HL-60 (cell line): ENCODE results near the gene CARD9.

Experiments
- DNase-seq, 2 experiments: peaks; one replicate each; pipeline ENCODE4 v3.0.0-alpha.2; 2010 to 2020; ENCODE audit warnings: low read depth in 1 of 2, low spot score in 1 of 2
- H3K27ac ChIP-seq: fragments of 250-450 bp; sonication (Bioruptor Pico); replicated peaks from 2 replicates; pipeline ENCODE4 v1.5.1; 2020; ENCODE audit warnings: mild to moderate bottlenecking, moderate library complexity
- H3K27me3 ChIP-seq: fragments of 250-450 bp; sonication (Bioruptor Pico); 2 replicates; pipeline ENCODE4 v1.5.1; 2021; ENCODE audit warnings: mild to moderate bottlenecking, moderate library complexity; ENCODE audit not compliant: insufficient read depth, poor library complexity, severe bottlenecking
- H3K4me3 ChIP-seq: replicated peaks from 2 replicates; pipeline ENCODE4 v1.5.1; 2011; ENCODE audit warnings: mild to moderate bottlenecking, control low read depth, low read length; ENCODE audit not compliant: insufficient read depth
- GABPA ChIP-seq: IDR thresholded peaks from 2 replicates; pipeline ENCODE4 v1.6.1; 2012; ENCODE audit warnings: low read depth
- POLR2AphosphoS5 ChIP-seq: IDR thresholded peaks from 2 replicates; pipeline ENCODE4 v1.6.1; 2012; ENCODE audit warnings: low read depth
- SPI1 ChIP-seq: IDR thresholded peaks from 2 replicates; pipeline ENCODE4 v1.6.1; 2012; ENCODE audit warnings: low read depth, mild to moderate bottlenecking, borderline replicate concordance
- TF ChIP-seq, protein P1 (sequence below): IDR thresholded peaks from one replicate; pipeline ENCODE4 v1.5.1; 2011; ENCODE audit warnings: low read length, control low read depth, inconsistent platforms; ENCODE audit not compliant: insufficient read depth
- TF ChIP-seq, protein P2 (sequence below): IDR thresholded peaks from 2 replicates; pipeline ENCODE4 v1.6.1; 2012; ENCODE audit warnings: low read depth; ENCODE audit not compliant: insufficient replicate concordance

Gene CARD9

DNA sequence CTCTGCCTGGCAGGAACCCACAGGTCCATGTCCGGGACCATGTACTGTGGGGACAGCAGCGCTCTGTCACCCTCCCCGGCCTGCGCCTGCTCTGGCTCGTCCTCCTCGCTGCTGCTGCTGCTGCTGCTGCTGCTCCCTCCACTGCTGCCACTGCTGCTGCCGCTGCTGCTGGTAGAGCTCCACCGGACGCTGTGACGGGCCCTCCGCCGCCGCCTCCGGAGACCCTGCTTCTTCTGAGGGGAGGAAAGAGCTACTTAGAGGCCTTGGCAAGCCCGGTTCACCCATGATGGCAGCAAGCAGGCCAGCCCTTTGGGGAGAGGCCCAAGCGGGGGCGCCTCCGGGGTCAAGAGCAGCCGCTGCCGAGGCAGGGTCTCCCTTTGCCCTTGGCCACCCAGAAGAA lies 10.0 kb upstream of the CARD9 start:
- Histone ChIP-seq H3K27ac (no peak overlapping the region), H3K4me3 (no peak overlapping the region), H3K27me3 (no peaks in the 10 kb centered on the region)
- no peak for DNase-seq
- TF ChIP-seq POLR2AphosphoS5 (no peak), GABPA (no peak), SPI1 (no peak)
- TF ChIP-seq, protein P1, sequence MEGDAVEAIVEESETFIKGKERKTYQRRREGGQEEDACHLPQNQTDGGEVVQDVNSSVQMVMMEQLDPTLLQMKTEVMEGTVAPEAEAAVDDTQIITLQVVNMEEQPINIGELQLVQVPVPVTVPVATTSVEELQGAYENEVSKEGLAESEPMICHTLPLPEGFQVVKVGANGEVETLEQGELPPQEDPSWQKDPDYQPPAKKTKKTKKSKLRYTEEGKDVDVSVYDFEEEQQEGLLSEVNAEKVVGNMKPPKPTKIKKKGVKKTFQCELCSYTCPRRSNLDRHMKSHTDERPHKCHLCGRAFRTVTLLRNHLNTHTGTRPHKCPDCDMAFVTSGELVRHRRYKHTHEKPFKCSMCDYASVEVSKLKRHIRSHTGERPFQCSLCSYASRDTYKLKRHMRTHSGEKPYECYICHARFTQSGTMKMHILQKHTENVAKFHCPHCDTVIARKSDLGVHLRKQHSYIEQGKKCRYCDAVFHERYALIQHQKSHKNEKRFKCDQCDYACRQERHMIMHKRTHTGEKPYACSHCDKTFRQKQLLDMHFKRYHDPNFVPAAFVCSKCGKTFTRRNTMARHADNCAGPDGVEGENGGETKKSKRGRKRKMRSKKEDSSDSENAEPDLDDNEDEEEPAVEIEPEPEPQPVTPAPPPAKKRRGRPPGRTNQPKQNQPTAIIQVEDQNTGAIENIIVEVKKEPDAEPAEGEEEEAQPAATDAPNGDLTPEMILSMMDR = no peak
- TF ChIP-seq, protein P2, sequence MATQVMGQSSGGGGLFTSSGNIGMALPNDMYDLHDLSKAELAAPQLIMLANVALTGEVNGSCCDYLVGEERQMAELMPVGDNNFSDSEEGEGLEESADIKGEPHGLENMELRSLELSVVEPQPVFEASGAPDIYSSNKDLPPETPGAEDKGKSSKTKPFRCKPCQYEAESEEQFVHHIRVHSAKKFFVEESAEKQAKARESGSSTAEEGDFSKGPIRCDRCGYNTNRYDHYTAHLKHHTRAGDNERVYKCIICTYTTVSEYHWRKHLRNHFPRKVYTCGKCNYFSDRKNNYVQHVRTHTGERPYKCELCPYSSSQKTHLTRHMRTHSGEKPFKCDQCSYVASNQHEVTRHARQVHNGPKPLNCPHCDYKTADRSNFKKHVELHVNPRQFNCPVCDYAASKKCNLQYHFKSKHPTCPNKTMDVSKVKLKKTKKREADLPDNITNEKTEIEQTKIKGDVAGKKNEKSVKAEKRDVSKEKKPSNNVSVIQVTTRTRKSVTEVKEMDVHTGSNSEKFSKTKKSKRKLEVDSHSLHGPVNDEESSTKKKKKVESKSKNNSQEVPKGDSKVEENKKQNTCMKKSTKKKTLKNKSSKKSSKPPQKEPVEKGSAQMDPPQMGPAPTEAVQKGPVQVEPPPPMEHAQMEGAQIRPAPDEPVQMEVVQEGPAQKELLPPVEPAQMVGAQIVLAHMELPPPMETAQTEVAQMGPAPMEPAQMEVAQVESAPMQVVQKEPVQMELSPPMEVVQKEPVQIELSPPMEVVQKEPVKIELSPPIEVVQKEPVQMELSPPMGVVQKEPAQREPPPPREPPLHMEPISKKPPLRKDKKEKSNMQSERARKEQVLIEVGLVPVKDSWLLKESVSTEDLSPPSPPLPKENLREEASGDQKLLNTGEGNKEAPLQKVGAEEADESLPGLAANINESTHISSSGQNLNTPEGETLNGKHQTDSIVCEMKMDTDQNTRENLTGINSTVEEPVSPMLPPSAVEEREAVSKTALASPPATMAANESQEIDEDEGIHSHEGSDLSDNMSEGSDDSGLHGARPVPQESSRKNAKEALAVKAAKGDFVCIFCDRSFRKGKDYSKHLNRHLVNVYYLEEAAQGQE = no peak

DNA sequence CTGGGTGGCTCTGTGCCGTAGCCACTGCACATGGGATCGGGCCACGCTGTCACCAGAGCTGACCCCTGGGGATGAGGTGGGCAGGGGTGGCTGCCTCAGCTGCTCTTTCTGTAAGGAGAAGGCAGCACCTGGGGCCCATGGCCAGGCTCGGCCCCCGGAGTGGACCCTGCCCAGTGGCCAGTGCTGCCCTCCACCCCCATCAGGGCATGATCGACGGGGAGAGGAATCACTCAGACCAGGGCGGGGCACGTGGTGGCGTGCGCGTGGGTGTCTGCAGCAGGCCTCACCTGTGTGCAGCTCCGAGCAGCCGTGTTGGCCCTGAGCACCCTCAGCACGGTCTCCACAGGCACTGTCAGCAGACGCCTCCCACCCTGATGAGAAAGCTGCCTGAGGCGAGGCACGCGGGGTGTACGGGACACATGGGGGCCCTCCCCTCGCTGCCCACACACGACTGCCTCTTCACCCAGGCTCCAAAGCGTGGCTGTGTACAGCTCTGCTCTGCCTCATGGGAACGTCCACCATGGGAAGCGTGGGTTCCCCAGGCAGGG lies 8.6 kb upstream of the CARD9 start:
- Histone ChIP-seq H3K27me3 (no peaks in the 10 kb centered on the region), H3K27ac (no peak overlapping the region), H3K4me3 (no peak overlapping the region)
- no peak for DNase-seq
- no peak for TF ChIP-seq GABPA
- TF ChIP-seq, protein P2 = no peak
- no peak for TF ChIP-seq POLR2AphosphoS5
- TF ChIP-seq SPI1 = no peak
- TF ChIP-seq, protein P1 = no peak

DNA sequence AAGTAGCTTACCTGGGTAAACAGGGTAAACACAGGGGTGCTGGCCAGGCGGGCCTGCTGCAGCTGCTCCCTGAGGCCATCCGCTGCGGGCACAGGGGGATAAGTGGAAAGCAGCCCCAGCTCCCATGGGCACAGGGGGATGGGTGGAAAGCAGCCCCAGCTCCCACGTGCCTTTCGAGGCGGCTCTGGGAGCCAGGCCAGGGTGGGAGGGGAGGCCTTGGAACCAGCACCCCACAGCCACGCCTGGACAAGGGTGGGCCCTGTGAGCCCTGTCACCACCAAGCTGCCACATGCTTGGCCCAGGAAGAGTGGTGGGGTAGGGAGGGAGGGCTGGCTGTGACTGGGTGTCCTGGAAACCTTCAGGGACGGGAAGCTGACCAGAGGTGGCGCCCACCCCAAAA lies 7.8 kb upstream of the CARD9 start:
- no peaks in the 10 kb centered on the region for H3K27me3 ChIP-seq
- TF ChIP-seq, protein P1 = no peak
- no peak for TF ChIP-seq SPI1
- no peak for TF ChIP-seq GABPA
- TF ChIP-seq POLR2AphosphoS5 = no peak
- TF ChIP-seq, protein P2 = no peak
- DNase-seq = no peak
- no peak overlapping the region for H3K27ac ChIP-seq
- no peak overlapping the region for H3K4me3 ChIP-seq
